HCT116 (cell line): ENCODE results near the gene KATNAL1. TPM values are rescaled to one million over a fixed set of nuclear protein-coding genes. Genes with fewer than 3 reads are reported as not detected.

Experiments
- ATAC-seq: fragments of 200-7000 bp; cut with Tn5 transposase; 2 replicates; pipeline ENCODE4 v1.9.1; 2020; ENCODE audit warnings: mild to moderate bottlenecking, moderate library complexity
- BruUV-seq: library from RNA; stranded (reverse); fragments of 400-500 nt; replicated peaks from 2 replicates; lab custom pipeline; 2021; lab: Mats Ljungman, UMichigan
- CTCF ChIA-PET: fragments of 300-600 bp; sonication (Branson Sonifier 250); formaldehyde crosslinking; loops from one replicate; lab custom pipeline; 2021; ENCODE audit warnings: antibody characterized with exemption; lab: Charles Lee
- POLR2A ChIA-PET: fragments of 300-600, 350-600 bp; sonication (Branson Sonifier 250); formaldehyde crosslinking; loops from one replicate; lab custom pipeline; 2021; ENCODE audit warnings: antibody characterized with exemption; lab: Charles Lee
- RAD21 ChIA-PET, 2 experiments: fragments of 300-600 bp; sonication (Branson Sonifier 250); formaldehyde crosslinking; loops; one replicate each; lab custom pipeline; 2023; ENCODE audit warnings: low total read pairs in 2 of 2; ENCODE audit not compliant: uncharacterized antibody in 2 of 2, unreplicated experiment in 2 of 2, low non-redundant PET in 1 of 2; lab: Charles Lee
- DNase-seq: peaks from one replicate; pipeline ENCODE4 v3.0.0-alpha.2; 2010; ENCODE audit warnings: low read depth, low spot score
- H2AFZ ChIP-seq: fragments of 200-600 bp; shearing (Covaris generic), sonication (generic); 2 replicates; pipeline ENCODE4 v1.6.1; 2017; ENCODE audit warnings: low read depth, mixed run types, mixed read lengths, antibody characterized with exemption, low read length; ENCODE audit not compliant: poor library complexity, severe bottlenecking
- H3K27ac ChIP-seq: 2 replicates; pipeline ENCODE4 v1.5.1; 2012; ENCODE audit warnings: low read depth, low read length
- H3K27me3 ChIP-seq: fragments of 200-600 bp; sonication (generic); 2 replicates; pipeline ENCODE4 v1.6.1; 2016; ENCODE audit warnings: mixed run types, low read length, mixed read lengths; ENCODE audit not compliant: insufficient read depth
- H3K36me3 ChIP-seq, 2 experiments: fragments of 200-500 bp in 1 of 2; fragments of 200-600 bp in 1 of 2; sonication (Bioruptor generic) in 1 of 2; sonication (generic) in 1 of 2; 2 replicates each; pipeline versions ENCODE4 v1.5.1 to v1.6.1; 2014 to 2016; ENCODE audit warnings: low read length in 2 of 2, inconsistent platforms in 1 of 2, mixed read lengths in 1 of 2, mixed run types in 1 of 2; ENCODE audit not compliant: insufficient read depth in 2 of 2, control insufficient read depth in 1 of 2
- H3K4me1 ChIP-seq, 2 experiments: fragments of 200-600 bp in 1 of 2; sonication (generic) in 1 of 2; 2 replicates each; pipeline versions ENCODE4 v1.5.1 to v1.6.1; 2012 to 2017; ENCODE audit warnings: low read length in 2 of 2, inconsistent platforms in 1 of 2, mild to moderate bottlenecking in 1 of 2, mixed read lengths in 1 of 2, mixed run types in 1 of 2, moderate library complexity in 1 of 2; ENCODE audit not compliant: insufficient read depth in 2 of 2, control insufficient read depth in 1 of 2
- H3K4me2 ChIP-seq: fragments of 200-600 bp; sonication (generic); 2 replicates; pipeline ENCODE4 v1.6.1; 2017; ENCODE audit warnings: mixed run types, low read length, mixed read lengths
- H3K4me3 ChIP-seq, 2 experiments: fragments of 200-600 bp in 1 of 2; sonication (generic) in 1 of 2; replicated peaks in 1 of 2; 2 replicates each; pipeline ENCODE4 v1.5.1; 2011 to 2016; ENCODE audit warnings: low read length in 2 of 2, control low read depth in 1 of 2, low read depth in 1 of 2, mild to moderate bottlenecking in 1 of 2, mixed read lengths in 1 of 2, mixed run types in 1 of 2
- H3K79me2 ChIP-seq: fragments of 200-600 bp; sonication (generic); 2 replicates; pipeline ENCODE4 v1.6.1; 2017; ENCODE audit warnings: mild to moderate bottlenecking, mixed run types, low read length, moderate library complexity, mixed read lengths; ENCODE audit not compliant: insufficient read depth
- H3K9ac ChIP-seq: fragments of 200-600 bp; sonication (generic); 2 replicates; pipeline ENCODE4 v1.6.1; 2016; ENCODE audit warnings: low read length, mixed read lengths
- H3K9me2 ChIP-seq: fragments of 200-600 bp; sonication (generic), shearing (Covaris generic); 2 replicates; pipeline ENCODE4 v1.6.1; 2017; ENCODE audit warnings: mixed run types, mild to moderate bottlenecking, moderate library complexity; ENCODE audit not compliant: insufficient read depth
- H3K9me3 ChIP-seq, 2 experiments: fragments of 200-500 bp in 1 of 2; fragments of 200-600 bp in 1 of 2; sonication (Bioruptor generic) in 1 of 2; sonication (generic) in 1 of 2; 2 replicates each; pipeline ENCODE4 v1.6.1; 2014 to 2017; ENCODE audit warnings: low read length in 2 of 2, mixed read lengths in 2 of 2, inconsistent platforms in 1 of 2, low read depth in 1 of 2, mild to moderate bottlenecking in 1 of 2, mixed run types in 1 of 2, moderate library complexity in 1 of 2; ENCODE audit not compliant: control insufficient read depth in 1 of 2, insufficient read depth in 1 of 2
- H4K20me1 ChIP-seq: fragments of 200-600 bp; sonication (generic), shearing (Covaris generic); 2 replicates; pipeline ENCODE4 v1.6.1; 2017; ENCODE audit warnings: mixed run types, mild to moderate bottlenecking, moderate library complexity; ENCODE audit not compliant: insufficient read depth
- ATF3 ChIP-seq: IDR thresholded peaks from 2 replicates; pipeline ENCODE4 v1.6.1; 2012
- CTCF ChIP-seq, 3 experiments: fragments of 200-600 bp in 1 of 3; sonication (generic) in 1 of 3; IDR thresholded peaks in 2 of 3; conservative IDR thresholded peaks in 1 of 3; 2 replicates each; pipeline ENCODE4 v1.5.1; 2012 to 2017; ENCODE audit warnings: low read depth in 2 of 3, low read length in 2 of 3, antibody characterized with exemption in 1 of 3, borderline replicate concordance in 1 of 3, control low read depth in 1 of 3, mild to moderate bottlenecking in 1 of 3, mixed read lengths in 1 of 3, mixed run types in 1 of 3, moderate library complexity in 1 of 3; ENCODE audit not compliant: insufficient read depth in 1 of 3
- EGR1 ChIP-seq: IDR thresholded peaks from 2 replicates; pipeline ENCODE4 v1.6.1; 2012; ENCODE audit warnings: low read depth
- ELF1 ChIP-seq: IDR thresholded peaks from 2 replicates; pipeline ENCODE4 v1.6.1; 2012; ENCODE audit warnings: low read depth, borderline replicate concordance
- EZH2phosphoT487 ChIP-seq: fragments of 200-600 bp; IDR thresholded peaks from 2 replicates; pipeline ENCODE4 v1.6.1; 2018; ENCODE audit warnings: antibody characterized with exemption, borderline replicate concordance
- FOSL1 ChIP-seq: IDR thresholded peaks from 2 replicates; pipeline ENCODE4 v1.6.1; 2012; ENCODE audit warnings: low read depth
- JUND ChIP-seq: IDR thresholded peaks from 2 replicates; pipeline ENCODE4 v1.6.1; 2012
- MAX ChIP-seq: IDR thresholded peaks from 2 replicates; pipeline ENCODE4 v1.6.1; 2012
- RAD21 ChIP-seq: IDR thresholded peaks from 2 replicates; pipeline ENCODE4 v1.6.1; 2012; ENCODE audit warnings: low read depth, mild to moderate bottlenecking
- REST ChIP-seq: IDR thresholded peaks from 2 replicates; pipeline ENCODE4 v1.6.1; 2012; ENCODE audit warnings: low read depth
- SIN3A ChIP-seq: IDR thresholded peaks from 2 replicates; pipeline ENCODE4 v1.6.1; 2012; ENCODE audit warnings: low read depth
- SP1 ChIP-seq: IDR thresholded peaks from 2 replicates; pipeline ENCODE4 v1.6.1; 2012; ENCODE audit warnings: low read depth
- SRF ChIP-seq: IDR thresholded peaks from 2 replicates; pipeline ENCODE4 v1.6.1; 2012; ENCODE audit warnings: low read depth
- TCF7L2 ChIP-seq: IDR thresholded peaks from 2 replicates; pipeline ENCODE4 v1.7.0; 2011; ENCODE audit warnings: borderline replicate concordance, inconsistent platforms; ENCODE audit not compliant: insufficient read depth, insufficient read length; ENCODE audit errors: extremely low read depth
- YY1 ChIP-seq: IDR thresholded peaks from 2 replicates; pipeline ENCODE4 v1.6.1; 2011; ENCODE audit warnings: low read length, low read depth, moderate library complexity, mild to moderate bottlenecking; ENCODE audit not compliant: insufficient replicate concordance; ENCODE audit errors: extremely low read depth
- ZFX ChIP-seq: fragments of 450-650 bp; IDR thresholded peaks from 2 replicates; pipeline ENCODE4 v1.6.1; 2017
- ZNF274 ChIP-seq: fragments of 200-500 bp; sonication (Bioruptor generic); IDR thresholded peaks from 2 replicates; pipeline ENCODE4 v1.6.1; 2014; ENCODE audit warnings: mild to moderate bottlenecking, low read depth, low read length, inconsistent platforms
- intact Hi-C: fragments of 100-400 bp; cut with micrococcal nuclease; formaldehyde crosslinking; loops from 2 replicates; pipeline ENCODE4 v1.10.0; 2022
- total RNA-seq: library from RNA; stranded (reverse); gene quantifications from one replicate; pipeline ENCODE4 v1.2.1, GENCODE V29; 2021; ENCODE audit not compliant: unreplicated experiment

KATNAL1 gene
- total RNA-seq, 1 experiment from 2014 or later = 17.3 TPM

GRCh38 chr13:30268673-30269072 is 38.7 kb downstream of the KATNAL1 start:
- H3K79me2 ChIP-seq = peaks cover 18% of the 10 kb centered on the region; the same call in 1 of the 2 replicates
- H3K4me3 ChIP-seq = no peak overlapping the region
- ChIA-PET CTCF (no interaction called here), RAD21 (no interaction called here), POLR2A (no interaction called here)
- no peaks in the 10 kb centered on the region for H3K4me1 ChIP-seq
- no TSS peak for BruUV-seq
- H3K27me3 ChIP-seq = no peaks in the 10 kb centered on the region
- H3K9me2 ChIP-seq = no peaks in the 10 kb centered on the region
- no peak overlapping the region for H3K27ac ChIP-seq
- H2AFZ ChIP-seq = no peak overlapping the region
- TF ChIP-seq MAX = no peak
- no peak for TF ChIP-seq ZNF274
- no peak for TF ChIP-seq FOSL1
- TF ChIP-seq ELF1 = no peak
- no peak for TF ChIP-seq RAD21
- no peak for TF ChIP-seq JUND
- TF ChIP-seq SRF = no peak
- no peak for TF ChIP-seq TCF7L2
- TF ChIP-seq CTCF (IDR thresholded peaks at IDR 0.05 in 2 of 3, conservative IDR thresholded peaks at IDR 0.05 in 1 of 3; ENCODE audit: borderline replicate concordance in 1 of 3, insufficient read depth in 1 of 3, low read depth in 2 of 3, low read length in 2 of 3) = no peak
- no peak for TF ChIP-seq ZFX
- TF ChIP-seq EZH2phosphoT487 = no peak
- TF ChIP-seq YY1 = no peak
- no peak for TF ChIP-seq REST
- TF ChIP-seq SP1 = no peak
- TF ChIP-seq ATF3 = no peak
- no peak for TF ChIP-seq EGR1
- TF ChIP-seq SIN3A = no peak
- no peaks in the 10 kb centered on the region for H4K20me1 ChIP-seq
- intact Hi-C loops = no loop called here
- no peak overlapping the region for H3K4me2 ChIP-seq
- DNase-seq (no peak), ATAC-seq (no peak)
- no peaks in the 10 kb centered on the region for H3K9me3 ChIP-seq
- H3K9ac ChIP-seq = no peak overlapping the region
- H3K36me3 ChIP-seq = no peaks in the 10 kb centered on the region
